HL-60 (cell line): ENCODE measurements around the gene EPHB2.

Experiments used
- DNase-seq, 2 experiments: peaks; one replicate each; pipeline ENCODE4 v3.0.0-alpha.2; 2010 to 2020; ENCODE audit warnings: low read depth in 1 of 2, low spot score in 1 of 2
- H3K27ac ChIP-seq: fragments of 250-450 bp; sonication (Bioruptor Pico); replicated peaks from 2 replicates; pipeline ENCODE4 v1.5.1; 2020; ENCODE audit warnings: mild to moderate bottlenecking, moderate library complexity
- H3K27me3 ChIP-seq: fragments of 250-450 bp; sonication (Bioruptor Pico); 2 replicates; pipeline ENCODE4 v1.5.1; 2021; ENCODE audit warnings: mild to moderate bottlenecking, moderate library complexity; ENCODE audit not compliant: insufficient read depth, poor library complexity, severe bottlenecking
- H3K4me3 ChIP-seq: replicated peaks from 2 replicates; pipeline ENCODE4 v1.5.1; 2011; ENCODE audit warnings: mild to moderate bottlenecking, control low read depth, low read length; ENCODE audit not compliant: insufficient read depth
- GABPA ChIP-seq: IDR thresholded peaks from 2 replicates; pipeline ENCODE4 v1.6.1; 2012; ENCODE audit warnings: low read depth
- POLR2AphosphoS5 ChIP-seq: IDR thresholded peaks from 2 replicates; pipeline ENCODE4 v1.6.1; 2012; ENCODE audit warnings: low read depth
- SPI1 ChIP-seq: IDR thresholded peaks from 2 replicates; pipeline ENCODE4 v1.6.1; 2012; ENCODE audit warnings: low read depth, mild to moderate bottlenecking, borderline replicate concordance
- TF ChIP-seq, protein P1 (sequence below): IDR thresholded peaks from 2 replicates; pipeline ENCODE4 v1.6.1; 2012; ENCODE audit warnings: low read depth; ENCODE audit not compliant: insufficient replicate concordance
- TF ChIP-seq, protein P2 (sequence below): IDR thresholded peaks from one replicate; pipeline ENCODE4 v1.5.1; 2011; ENCODE audit warnings: low read length, control low read depth, inconsistent platforms; ENCODE audit not compliant: insufficient read depth

The EPHB2 gene

DNA sequence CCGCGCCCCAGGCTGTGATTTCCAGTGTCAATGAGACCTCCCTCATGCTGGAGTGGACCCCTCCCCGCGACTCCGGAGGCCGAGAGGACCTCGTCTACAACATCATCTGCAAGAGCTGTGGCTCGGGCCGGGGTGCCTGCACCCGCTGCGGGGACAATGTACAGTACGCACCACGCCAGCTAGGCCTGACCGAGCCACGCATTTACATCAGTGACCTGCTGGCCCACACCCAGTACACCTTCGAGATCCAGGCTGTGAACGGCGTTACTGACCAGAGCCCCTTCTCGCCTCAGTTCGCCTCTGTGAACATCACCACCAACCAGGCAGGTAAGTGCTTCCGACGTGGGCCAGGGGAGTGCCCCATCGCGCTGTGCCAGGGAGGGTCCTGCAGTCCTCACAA is 154.2 kb downstream of the EPHB2 start:
- TF ChIP-seq GABPA = no peak
- TF ChIP-seq POLR2AphosphoS5 = no peak
- TF ChIP-seq, protein P1, sequence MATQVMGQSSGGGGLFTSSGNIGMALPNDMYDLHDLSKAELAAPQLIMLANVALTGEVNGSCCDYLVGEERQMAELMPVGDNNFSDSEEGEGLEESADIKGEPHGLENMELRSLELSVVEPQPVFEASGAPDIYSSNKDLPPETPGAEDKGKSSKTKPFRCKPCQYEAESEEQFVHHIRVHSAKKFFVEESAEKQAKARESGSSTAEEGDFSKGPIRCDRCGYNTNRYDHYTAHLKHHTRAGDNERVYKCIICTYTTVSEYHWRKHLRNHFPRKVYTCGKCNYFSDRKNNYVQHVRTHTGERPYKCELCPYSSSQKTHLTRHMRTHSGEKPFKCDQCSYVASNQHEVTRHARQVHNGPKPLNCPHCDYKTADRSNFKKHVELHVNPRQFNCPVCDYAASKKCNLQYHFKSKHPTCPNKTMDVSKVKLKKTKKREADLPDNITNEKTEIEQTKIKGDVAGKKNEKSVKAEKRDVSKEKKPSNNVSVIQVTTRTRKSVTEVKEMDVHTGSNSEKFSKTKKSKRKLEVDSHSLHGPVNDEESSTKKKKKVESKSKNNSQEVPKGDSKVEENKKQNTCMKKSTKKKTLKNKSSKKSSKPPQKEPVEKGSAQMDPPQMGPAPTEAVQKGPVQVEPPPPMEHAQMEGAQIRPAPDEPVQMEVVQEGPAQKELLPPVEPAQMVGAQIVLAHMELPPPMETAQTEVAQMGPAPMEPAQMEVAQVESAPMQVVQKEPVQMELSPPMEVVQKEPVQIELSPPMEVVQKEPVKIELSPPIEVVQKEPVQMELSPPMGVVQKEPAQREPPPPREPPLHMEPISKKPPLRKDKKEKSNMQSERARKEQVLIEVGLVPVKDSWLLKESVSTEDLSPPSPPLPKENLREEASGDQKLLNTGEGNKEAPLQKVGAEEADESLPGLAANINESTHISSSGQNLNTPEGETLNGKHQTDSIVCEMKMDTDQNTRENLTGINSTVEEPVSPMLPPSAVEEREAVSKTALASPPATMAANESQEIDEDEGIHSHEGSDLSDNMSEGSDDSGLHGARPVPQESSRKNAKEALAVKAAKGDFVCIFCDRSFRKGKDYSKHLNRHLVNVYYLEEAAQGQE = no peak
- TF ChIP-seq, protein P2, sequence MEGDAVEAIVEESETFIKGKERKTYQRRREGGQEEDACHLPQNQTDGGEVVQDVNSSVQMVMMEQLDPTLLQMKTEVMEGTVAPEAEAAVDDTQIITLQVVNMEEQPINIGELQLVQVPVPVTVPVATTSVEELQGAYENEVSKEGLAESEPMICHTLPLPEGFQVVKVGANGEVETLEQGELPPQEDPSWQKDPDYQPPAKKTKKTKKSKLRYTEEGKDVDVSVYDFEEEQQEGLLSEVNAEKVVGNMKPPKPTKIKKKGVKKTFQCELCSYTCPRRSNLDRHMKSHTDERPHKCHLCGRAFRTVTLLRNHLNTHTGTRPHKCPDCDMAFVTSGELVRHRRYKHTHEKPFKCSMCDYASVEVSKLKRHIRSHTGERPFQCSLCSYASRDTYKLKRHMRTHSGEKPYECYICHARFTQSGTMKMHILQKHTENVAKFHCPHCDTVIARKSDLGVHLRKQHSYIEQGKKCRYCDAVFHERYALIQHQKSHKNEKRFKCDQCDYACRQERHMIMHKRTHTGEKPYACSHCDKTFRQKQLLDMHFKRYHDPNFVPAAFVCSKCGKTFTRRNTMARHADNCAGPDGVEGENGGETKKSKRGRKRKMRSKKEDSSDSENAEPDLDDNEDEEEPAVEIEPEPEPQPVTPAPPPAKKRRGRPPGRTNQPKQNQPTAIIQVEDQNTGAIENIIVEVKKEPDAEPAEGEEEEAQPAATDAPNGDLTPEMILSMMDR = no peak
- TF ChIP-seq SPI1 = no peak
- no peak for DNase-seq
- no peaks in the 10 kb centered on the region for H3K27me3 ChIP-seq

DNA sequence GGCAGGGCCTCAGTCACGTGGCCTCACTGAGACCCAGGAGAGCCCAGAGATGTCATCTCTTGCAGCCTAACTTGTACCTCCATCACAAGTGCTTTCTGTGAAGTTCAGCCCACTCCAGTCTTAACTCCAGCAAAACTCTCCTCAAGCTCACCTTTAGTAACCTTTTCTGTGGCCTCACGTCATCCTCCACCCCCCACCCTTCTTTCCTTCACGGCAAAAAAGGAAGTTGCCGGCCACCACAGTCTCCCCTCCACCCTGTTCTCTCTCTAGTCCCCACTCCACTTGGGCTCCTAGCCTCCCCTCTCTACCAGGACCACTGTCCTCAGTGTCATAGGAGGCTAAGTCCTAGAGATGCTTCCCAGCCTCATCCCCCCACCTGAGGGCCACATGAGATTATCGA is 155.1 kb downstream of the EPHB2 start:
- no peak overlapping the region for H3K4me3 ChIP-seq
- no peak for TF ChIP-seq POLR2AphosphoS5
- TF ChIP-seq SPI1 = no peak
- no peak for TF ChIP-seq GABPA
- TF ChIP-seq, protein P2 = no peak
- TF ChIP-seq, protein P1 = no peak
- no peaks in the 10 kb centered on the region for H3K27me3 ChIP-seq
- H3K27ac ChIP-seq = no peak overlapping the region
- DNase-seq = no peak

More for the DNA sequence above, 154.2 kb downstream of the EPHB2 start:
- H3K27ac ChIP-seq = no peak overlapping the region
- H3K4me3 ChIP-seq = no peak overlapping the region

DNA sequence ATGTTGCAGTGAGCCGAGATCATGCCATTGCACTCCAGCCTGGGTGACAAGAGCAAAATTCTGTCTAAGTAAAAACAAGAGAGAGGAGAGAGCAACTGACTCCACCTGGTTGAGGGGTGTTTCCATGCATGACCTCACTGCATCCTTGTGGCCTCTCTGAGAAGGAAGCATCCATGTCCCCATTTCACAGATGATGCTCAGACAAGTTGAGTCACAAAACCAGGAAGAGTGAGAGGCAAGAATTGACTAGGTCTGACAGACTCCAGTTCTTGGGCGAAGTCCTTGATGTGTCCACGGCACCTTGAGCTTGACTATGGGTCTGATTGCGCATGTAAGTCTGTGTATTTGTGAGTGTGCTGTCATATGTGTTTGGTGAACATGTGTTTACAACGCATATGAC is 156.2 kb downstream of the EPHB2 start:
- no peaks in the 10 kb centered on the region for H3K27me3 ChIP-seq
- H3K27ac ChIP-seq = no peak overlapping the region
- TF ChIP-seq, protein P1 = no peak
- TF ChIP-seq, protein P2 = no peak
- TF ChIP-seq POLR2AphosphoS5 (no peak), SPI1 (no peak), GABPA (no peak)
- H3K4me3 ChIP-seq = no peak overlapping the region
- no peak for DNase-seq
